ENCODE data around the gene CHD3. TPM values are rescaled to one million over a fixed set of nuclear protein-coding genes. Genes with fewer than 3 reads are reported as not detected.

The CHD3 gene
- total and polyA plus RNA-seq, 5 donors, result 31.2 to 45.3 (median 37.3) TPM

- under 1% methylated on average over 61 of the region's 61 CpGs for WGBS
- Histone ChIP-seq H3K27ac (ENCODE audit: low read length) (peak overlapping the region; percentile 97), H3K9me3 (ENCODE audit: control insufficient read depth, low read length) (no peaks in the 10 kb centered on the region), H3K4me1 (ENCODE audit: control insufficient read depth, insufficient read depth, low read length) (peaks cover 6% of the 10 kb centered on the region), H3K4me3 (ENCODE audit: low read length) (peak overlapping the region; percentile 67), H3K27me3 (ENCODE audit: control insufficient read depth, insufficient read depth) (no peaks in the 10 kb centered on the region)
- intact Hi-C loops (cut with DNase I), result loop anchor here in 1 of 4 donors (10.0 kb wide), 1 partner anchor 301 kb away; no protein-coding TSS in a partner anchor
- ATAC-seq (peak; percentile 16 to 58), DNase-seq (peak; percentile 85 to 93 (median 92))
Observed at GRCh38 chr17:7843536-7844291, 44.9 kb upstream of the CHD3 start.

DNA sequence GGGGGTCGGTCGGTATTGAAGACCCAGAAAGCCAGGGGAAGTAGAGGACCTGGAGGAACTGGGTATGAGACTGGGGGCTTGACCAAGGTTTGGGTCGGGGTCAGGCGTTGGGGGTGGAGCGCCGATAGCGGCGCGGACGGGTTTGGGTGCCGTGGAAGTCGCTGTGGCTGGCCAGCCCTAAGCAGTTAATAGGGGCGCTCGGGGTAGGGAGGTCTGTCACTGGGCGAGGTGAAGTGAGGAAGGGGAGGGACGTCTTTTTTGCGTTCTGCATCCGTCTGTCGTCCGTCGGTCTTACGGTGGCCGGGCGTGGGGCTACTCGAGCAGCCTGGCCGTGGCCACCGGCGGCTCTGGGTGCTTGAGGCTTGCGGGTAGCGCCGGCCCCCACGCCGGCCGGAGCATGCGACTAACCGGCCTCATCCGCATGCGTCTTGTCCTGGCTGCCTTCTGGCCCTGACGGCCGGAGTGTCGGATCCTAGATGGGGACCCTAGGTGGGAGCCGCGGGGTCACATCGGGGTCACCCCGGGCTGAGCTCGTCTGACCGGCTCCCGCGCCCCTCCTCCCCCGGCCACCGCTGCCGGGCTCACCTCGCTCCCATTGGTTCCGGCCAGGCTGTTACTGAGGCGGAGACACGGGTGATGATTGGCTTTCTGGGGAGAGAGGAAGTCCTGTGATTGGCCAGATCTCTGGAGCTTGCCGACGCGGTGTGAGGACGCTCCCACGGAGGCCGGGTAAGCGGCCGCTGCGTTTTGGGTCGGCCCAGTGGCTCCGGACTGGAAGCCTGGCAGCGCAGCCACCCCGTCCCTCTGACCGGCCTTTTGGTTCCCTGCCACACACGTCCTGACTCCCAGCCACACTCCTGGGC, 44.1 kb upstream of the CHD3 start:
- Histone ChIP-seq H3K27me3 (ENCODE audit: control insufficient read depth, insufficient read depth) (no peaks in the 10 kb centered on the region), H3K9me3 (ENCODE audit: control insufficient read depth, low read length) (no peaks in the 10 kb centered on the region), H3K4me1 (ENCODE audit: control insufficient read depth, insufficient read depth, low read length) (peaks cover 5% of the 10 kb centered on the region), H3K27ac (ENCODE audit: low read length) (peak overlapping the region; percentile 53), H3K4me3 (ENCODE audit: low read length) (peak overlapping the region; percentile 67)
- intact Hi-C loops (cut with DNase I), result loop anchor here in 1 of 4 donors (10.0 kb wide), 1 partner anchor 300 kb away; no protein-coding TSS in a partner anchor
- ATAC-seq (peak; percentile 73 to 82), DNase-seq (peak; percentile 93 to 95 (median 95))
- under 1% methylated on average over 71 of the region's 71 CpGs for WGBS

DNA sequence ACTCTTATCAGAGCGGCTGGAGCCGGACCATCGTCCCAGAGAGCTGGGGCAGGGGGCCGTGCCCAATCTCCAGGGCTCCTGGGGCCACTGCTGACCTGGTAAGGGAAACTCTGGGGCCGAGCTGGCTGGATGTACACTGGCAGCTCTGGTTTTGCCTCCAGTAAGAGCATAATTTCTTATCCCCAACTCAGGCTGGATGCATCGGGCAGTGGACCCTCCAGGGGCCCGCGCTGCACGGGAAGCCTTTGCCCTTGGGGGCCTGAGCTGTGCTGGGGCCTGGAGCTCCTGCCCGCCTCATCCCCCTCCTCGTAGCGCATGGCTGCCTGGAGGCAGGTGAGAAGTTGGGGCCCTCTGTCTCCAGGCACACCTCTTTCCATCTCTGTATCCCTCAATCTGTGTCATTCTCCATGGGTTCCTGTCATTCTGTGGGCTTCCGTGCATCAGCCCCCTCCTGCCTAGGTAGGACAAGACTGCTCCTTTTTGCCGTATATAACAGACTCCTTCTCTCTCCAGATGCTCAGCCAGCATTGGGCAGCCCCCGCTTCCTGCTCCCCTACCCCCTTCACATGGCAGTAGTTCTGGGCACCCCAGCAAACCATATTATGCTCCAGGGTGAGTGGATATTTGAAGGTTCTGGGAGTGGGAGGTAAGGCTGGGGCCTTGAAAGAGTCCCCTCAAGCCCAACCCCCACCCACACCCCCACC, 43.1 kb upstream of the CHD3 start:
- peak in 2 of 3 donors; percentile 34 to 56 for DNase-seq
- Histone ChIP-seq H3K27me3 (ENCODE audit: control insufficient read depth, insufficient read depth) (no peaks in the 10 kb centered on the region), H3K27ac (ENCODE audit: low read length) (peak overlapping the region; percentile 38), H3K9me3 (ENCODE audit: control insufficient read depth, low read length) (no peaks in the 10 kb centered on the region), H3K4me3 (ENCODE audit: low read length) (no peak overlapping the region), H3K4me1 (ENCODE audit: control insufficient read depth, insufficient read depth, low read length) (peaks cover 5% of the 10 kb centered on the region)
- ATAC-seq, result no peak
- WGBS, result 71% methylated on average over 15 of the region's 15 CpGs
- intact Hi-C loops (cut with DNase I), result loop anchor here in 1 of 4 donors (10.0 kb wide), 1 partner anchor 299 kb away; no protein-coding TSS in a partner anchor

DNA sequence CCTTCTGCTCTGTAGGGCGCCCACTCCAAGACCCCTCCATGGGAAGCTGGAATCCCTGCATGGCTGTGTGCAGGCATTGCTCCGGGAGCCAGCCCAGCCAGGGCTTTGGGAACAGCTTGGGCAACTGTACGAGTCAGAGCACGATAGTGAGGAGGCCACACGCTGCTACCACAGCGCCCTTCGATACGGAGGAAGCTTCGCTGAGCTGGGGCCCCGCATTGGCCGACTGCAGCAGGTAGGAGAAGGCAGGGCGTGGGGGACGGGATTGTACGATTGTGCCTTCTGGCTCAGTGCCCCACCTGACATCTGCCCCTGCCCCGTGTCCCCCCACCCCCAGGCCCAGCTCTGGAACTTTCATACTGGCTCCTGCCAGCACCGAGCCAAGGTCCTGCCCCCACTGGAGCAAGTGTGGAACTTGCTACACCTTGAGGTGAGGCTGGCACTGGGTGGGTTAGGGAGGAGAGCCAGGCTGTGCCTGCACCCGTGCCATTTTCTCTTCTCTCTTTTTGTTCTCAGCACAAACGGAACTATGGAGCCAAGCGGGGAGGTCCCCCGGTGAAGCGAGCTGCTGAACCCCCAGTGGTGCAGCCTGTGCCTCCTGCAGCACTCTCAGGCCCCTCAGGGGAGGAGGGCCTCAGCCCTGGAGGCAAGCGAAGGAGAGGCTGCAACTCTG, 42.4 kb upstream of the CHD3 start:
- peaks cover 1% of the 10 kb centered on the region for H3K4me1 ChIP-seq (ENCODE audit: control insufficient read depth, insufficient read depth, low read length)
- WGBS, result 86% methylated on average over 22 of the region's 22 CpGs
- no peak overlapping the region for H3K27ac ChIP-seq (ENCODE audit: low read length)
- intact Hi-C loops (cut with DNase I), result loop anchor here in 1 of 4 donors (10.0 kb wide), 1 partner anchor 299 kb away; no protein-coding TSS in a partner anchor
- DNase-seq, result peak; percentile 28 to 52 (median 51)
- H3K9me3 ChIP-seq (ENCODE audit: control insufficient read depth, low read length), result no peaks in the 10 kb centered on the region
- H3K27me3 ChIP-seq (ENCODE audit: control insufficient read depth, insufficient read depth), result no peaks in the 10 kb centered on the region
- H3K4me3 ChIP-seq (ENCODE audit: low read length), result no peak overlapping the region
- ATAC-seq, result no peak

DNA sequence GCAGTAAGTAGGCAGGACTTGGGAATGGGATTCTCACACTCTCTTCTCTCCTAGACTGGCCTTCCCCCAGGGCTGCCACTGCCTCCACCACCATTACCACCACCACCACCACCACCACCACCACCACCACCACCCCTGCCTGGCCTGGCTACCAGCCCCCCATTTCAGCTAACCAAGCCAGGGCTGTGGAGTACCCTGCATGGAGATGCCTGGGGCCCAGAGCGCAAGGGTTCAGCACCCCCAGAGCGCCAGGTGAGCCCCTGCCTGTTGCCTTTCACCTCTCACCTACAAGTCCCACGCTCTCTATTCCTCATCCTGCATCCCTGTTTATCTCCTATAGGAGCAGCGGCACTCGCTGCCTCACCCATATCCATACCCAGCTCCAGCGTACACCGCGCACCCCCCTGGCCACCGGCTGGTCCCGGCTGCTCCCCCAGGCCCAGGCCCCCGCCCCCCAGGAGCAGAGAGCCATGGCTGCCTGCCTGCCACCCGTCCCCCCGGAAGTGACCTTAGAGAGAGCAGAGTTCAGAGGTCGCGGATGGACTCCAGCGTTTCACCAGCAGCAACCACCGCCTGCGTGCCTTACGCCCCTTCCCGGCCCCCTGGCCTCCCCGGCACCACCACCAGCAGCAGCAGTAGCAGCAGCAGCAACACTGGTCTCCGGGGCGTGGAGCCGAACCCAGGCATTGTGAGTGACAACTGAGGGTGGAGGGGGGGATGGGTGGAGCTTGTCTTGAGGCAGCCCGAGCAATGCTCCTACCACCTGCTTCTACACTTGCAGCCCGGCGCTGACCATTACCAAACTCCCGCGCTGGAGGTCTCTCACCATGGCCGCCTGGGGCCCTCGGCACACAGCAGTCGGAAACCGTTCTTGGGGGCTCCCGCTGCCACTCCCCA, 41.6 kb upstream of the CHD3 start:
- DNase-seq (peak; percentile 33 to 63 (median 57)), ATAC-seq (no peak)
- no peaks in the 10 kb centered on the region for H3K9me3 ChIP-seq (ENCODE audit: control insufficient read depth, low read length)
- no peak overlapping the region for H3K4me3 ChIP-seq (ENCODE audit: low read length)
- H3K27ac ChIP-seq (ENCODE audit: low read length), result no peak overlapping the region
- no peaks in the 10 kb centered on the region for H3K27me3 ChIP-seq (ENCODE audit: control insufficient read depth, insufficient read depth)
- WGBS, result 86% methylated on average over 34 of the region's 34 CpGs
- intact Hi-C loops (cut with DNase I), result loop anchor here in 1 of 4 donors (10.0 kb wide), 1 partner anchor 298 kb away; no protein-coding TSS in a partner anchor
- H3K4me1 ChIP-seq (ENCODE audit: control insufficient read depth, insufficient read depth, low read length), result no peaks in the 10 kb centered on the region

DNA sequence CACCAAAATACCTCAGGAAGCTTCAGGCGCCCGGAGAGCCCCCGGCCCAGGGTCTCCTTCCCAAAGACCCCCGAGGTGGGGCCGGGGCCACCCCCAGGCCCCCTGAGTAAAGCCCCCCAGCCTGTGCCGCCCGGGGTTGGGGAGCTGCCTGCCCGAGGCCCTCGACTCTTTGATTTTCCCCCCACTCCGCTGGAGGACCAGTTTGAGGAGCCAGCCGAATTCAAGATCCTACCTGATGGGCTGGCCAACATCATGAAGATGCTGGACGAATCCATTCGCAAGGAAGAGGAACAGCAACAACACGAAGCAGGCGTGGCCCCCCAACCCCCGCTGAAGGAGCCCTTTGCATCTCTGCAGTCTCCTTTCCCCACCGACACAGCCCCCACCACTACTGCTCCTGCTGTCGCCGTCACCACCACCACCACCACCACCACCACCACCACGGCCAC, 40.4 kb upstream of the CHD3 start:
- Histone ChIP-seq H3K27ac (ENCODE audit: low read length) (no peak overlapping the region), H3K4me1 (ENCODE audit: control insufficient read depth, insufficient read depth, low read length) (no peaks in the 10 kb centered on the region), H3K27me3 (ENCODE audit: control insufficient read depth, insufficient read depth) (no peaks in the 10 kb centered on the region), H3K4me3 (ENCODE audit: low read length) (no peak overlapping the region), H3K9me3 (ENCODE audit: control insufficient read depth, low read length) (no peaks in the 10 kb centered on the region)
- DNase-seq (peak in 2 of 3 donors; percentile 27 to 58), ATAC-seq (no peak)
- intact Hi-C loops (cut with DNase I), result loop anchor here in 1 of 4 donors (10.0 kb wide), 1 partner anchor 297 kb away; no protein-coding TSS in a partner anchor
- 83% methylated on average over 20 of the region's 20 CpGs for WGBS

DNA sequence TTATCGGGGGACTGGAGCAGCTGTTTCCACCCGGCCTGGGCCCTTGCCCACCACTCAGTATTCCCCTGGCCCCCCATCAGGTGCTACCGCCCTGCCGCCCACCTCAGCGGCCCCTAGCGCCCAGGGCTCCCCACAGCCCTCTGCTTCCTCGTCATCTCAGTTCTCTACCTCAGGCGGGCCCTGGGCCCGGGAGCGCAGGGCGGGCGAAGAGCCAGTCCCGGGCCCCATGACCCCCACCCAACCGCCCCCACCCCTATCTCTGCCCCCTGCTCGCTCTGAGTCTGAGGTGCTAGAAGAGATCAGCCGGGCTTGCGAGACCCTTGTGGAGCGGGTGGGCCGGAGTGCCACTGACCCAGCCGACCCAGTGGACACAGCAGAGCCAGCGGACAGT, 39.9 kb upstream of the CHD3 start:
- Histone ChIP-seq H3K9me3 (ENCODE audit: control insufficient read depth, low read length) (no peaks in the 10 kb centered on the region), H3K27ac (ENCODE audit: low read length) (no peak overlapping the region), H3K4me1 (ENCODE audit: control insufficient read depth, insufficient read depth, low read length) (no peaks in the 10 kb centered on the region), H3K27me3 (ENCODE audit: control insufficient read depth, insufficient read depth) (no peaks in the 10 kb centered on the region), H3K4me3 (ENCODE audit: low read length) (no peak overlapping the region)
- DNase-seq, result peak in 2 of 3 donors; percentile 37 to 52
- WGBS, result 88% methylated on average over 21 of the region's 21 CpGs
- intact Hi-C loops (cut with DNase I), result loop anchor here in 1 of 4 donors (10.0 kb wide), 1 partner anchor 296 kb away; no protein-coding TSS in a partner anchor
- no peak for ATAC-seq

GRCh38 chr17:7849130-7849750, 39.3 kb upstream of the CHD3 start:
- no peak for ATAC-seq
- intact Hi-C loops (cut with DNase I), result loop anchor here in 1 of 4 donors (10.0 kb wide), 1 partner anchor 296 kb away; no protein-coding TSS in a partner anchor
- Histone ChIP-seq H3K27me3 (ENCODE audit: control insufficient read depth, insufficient read depth) (no peaks in the 10 kb centered on the region), H3K4me3 (ENCODE audit: low read length) (no peak overlapping the region), H3K27ac (ENCODE audit: low read length) (no peak overlapping the region), H3K4me1 (ENCODE audit: control insufficient read depth, insufficient read depth, low read length) (no peaks in the 10 kb centered on the region), H3K9me3 (ENCODE audit: control insufficient read depth, low read length) (no peaks in the 10 kb centered on the region)
- DNase-seq, result peak in 2 of 3 donors; percentile 57 to 58
- WGBS, result 85% methylated on average over 35 of the region's 35 CpGs
